Activated CD4-positive, alpha-beta T cell treated with anti-CD3 and anti-CD28 coated beads, Interleukin-2, amount 50 U/mL, for 4 hours (primary cell): ENCODE measurements around the gene TSFM.
A peak's percentile ranks its signal among the peaks of the same experiment; 100 is the strongest.

Experiments used
- DNase-seq, 2 experiments: peaks; one replicate each; pipeline ENCODE4 v3.0.0-alpha.2; 2020

TSFM gene

DNA sequence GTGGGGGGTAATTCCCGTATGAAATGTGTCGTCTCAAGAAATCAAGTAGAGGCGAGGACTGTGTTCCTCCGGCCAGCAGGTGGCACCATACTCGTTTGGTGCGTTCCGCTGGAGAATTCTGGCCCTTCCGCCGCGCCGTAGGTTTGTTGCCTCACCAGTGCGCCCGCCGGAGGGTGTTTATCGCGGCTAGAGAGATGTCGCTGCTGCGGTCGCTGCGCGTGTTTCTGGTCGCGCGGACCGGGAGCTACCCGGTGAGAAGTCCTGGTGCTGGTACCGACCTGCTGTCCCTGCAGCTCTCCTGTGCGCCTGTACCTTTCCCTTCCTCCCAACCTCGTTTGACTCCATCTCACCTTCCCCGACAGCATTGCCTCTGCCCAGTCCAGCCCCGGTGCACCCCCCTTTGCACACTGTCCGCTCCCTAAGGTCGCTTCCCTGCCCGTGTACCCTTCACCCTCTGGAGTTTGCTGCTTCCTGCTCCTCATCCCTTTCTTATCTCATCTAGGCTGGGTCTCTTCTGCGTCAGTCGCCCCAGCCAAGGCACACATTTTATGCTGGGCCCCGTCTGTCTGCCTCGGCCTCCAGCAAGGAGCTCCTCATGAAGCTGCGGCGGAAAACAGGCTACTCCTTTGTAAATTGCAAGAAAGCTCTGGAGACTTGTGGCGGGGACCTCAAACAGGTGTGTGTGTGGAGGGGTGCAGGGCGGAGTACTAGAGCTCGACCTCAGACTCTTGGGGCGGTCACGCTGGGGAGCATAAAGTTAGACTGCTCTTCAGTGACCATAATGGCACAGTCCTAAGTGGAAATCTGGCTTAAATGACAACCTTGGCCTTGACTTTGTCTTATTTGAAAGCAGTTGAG is at the start of gene TSFM:
Gene TSFM (plus strand): TSS at position 180 of the 858 bp plus-strand sequence. CDS start 15 bp downstream, at position 195.
- peak; percentile 97 to 98 for DNase-seq

DNA sequence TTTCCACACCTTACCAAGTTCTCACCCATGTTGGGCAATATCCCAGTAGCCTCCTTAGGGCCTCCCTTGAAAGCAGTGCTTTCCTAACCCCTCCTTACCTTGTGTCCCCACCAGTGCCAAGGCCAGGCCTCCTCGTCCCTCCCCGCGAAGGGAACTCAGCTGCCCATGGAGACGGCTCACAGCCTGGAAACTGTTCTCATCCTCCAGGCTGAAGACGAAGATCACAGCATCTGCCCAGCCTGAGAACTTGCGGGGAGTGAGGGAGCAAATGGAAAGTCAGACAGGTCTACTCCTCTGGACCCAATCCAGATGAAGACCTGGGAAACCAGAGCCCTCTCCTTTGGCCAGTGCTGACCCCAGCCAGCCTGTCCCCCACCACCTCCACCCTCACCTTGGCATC is 48.7 kb upstream of the TSFM start:
- no peak for DNase-seq

DNA sequence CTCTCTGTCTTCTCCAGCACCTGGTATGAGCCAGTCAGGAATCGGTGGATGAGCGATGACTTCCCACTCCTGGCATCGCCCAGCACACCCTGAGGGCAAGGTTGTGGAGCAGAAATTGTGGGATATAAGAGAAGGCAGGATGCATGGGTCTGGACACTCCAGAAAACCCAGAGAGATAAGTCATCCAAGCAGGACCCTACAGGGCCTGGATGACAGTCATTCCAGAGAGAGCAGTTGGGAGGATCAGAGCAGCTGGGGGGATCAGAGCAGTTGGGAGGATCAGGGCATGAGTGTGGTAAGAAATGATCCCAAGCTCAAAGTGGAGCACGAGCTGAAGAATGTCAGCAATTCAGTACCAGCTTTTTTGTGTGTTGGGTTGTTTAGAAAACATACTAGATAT is 48.0 kb upstream of the TSFM start:
- DNase-seq, result no peak

DNA sequence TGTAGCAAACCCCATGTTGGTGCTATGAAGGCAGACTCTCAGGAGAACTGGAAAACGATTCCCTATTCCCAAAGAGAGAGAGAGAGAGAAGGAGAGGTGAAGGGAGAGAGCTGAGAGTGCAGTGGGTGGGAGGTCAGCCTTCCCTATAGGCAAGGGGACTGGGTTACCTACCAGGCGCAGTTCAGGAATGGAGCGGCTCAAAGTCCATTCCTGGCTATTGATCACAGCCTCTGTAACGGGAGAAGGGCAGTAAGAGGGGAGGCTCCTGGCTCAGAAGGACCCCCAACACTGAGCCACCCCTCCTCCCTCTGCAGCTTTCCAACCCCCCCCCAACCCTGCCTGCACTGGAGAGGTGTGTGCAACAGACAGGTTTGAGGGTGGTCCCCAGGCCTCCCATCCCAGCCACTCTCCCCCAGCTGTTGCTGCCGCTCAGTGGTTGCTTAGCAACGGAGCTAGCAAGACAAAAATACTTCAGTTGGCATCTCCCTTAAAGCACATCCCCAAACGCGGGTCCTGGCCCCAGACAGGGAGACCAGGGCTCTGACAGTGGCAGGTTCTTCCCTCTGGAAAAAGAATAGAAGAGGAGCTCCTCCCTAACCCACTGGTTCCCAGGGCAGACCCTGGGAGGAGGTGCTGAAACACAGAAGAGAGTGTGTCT is 47.3 kb upstream of the TSFM start:
- DNase-seq, result no peak

DNA sequence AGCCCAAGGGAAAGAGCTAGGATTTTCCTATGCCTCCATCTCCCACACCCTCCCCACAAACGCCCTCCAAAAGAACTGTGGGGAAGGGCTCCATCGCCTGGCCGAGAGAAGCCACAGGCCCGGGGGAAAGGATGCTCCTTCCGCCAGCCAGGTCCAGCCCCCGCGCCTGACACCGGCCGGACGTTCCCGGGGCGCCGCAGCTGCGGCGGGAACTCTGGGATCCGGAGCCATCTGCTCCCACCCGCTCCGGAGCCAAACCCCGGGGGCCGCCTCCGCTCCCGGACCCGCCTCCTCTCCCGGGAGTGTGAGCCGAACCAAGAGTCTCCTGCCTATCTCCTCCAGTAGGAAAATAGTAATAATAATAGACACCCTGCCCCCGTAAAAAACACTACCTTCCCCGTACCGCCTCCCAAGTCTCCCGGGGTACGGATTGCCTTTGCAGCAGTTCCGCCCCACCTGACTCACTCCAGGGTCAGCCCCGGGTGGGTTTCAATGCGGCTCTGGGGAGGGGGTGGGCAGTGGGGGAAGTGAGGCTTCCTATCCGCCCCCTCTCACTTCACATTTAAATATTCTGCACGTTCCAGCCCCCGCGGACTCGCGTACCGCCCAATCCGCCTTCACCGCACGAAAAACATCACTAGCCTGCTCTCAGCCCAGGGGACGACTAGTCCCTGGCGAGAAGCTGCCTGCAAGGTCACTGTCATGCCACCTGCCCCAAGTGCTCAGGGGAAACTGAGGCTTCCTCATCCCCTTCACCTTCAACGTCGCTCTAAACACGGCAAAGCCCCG is 46.4 kb upstream of the TSFM start:
- no peak for DNase-seq

- DNase-seq, result no peak
Measured at GRCh38 chr12:57736741-57737466, 45.7 kb upstream of the TSFM start.

- no peak for DNase-seq
Measured at GRCh38 chr12:57737467-57738460, 44.8 kb upstream of the TSFM start.

GRCh38 chr12:57738661-57739237 is 43.8 kb upstream of the TSFM start, which contains the start of gene AGAP2:
Gene AGAP2, minus strand, starts transcription at chr12:57738742. Its CDS starts 496 bp downstream, at chr12:57738246.
- no peak for DNase-seq

DNA sequence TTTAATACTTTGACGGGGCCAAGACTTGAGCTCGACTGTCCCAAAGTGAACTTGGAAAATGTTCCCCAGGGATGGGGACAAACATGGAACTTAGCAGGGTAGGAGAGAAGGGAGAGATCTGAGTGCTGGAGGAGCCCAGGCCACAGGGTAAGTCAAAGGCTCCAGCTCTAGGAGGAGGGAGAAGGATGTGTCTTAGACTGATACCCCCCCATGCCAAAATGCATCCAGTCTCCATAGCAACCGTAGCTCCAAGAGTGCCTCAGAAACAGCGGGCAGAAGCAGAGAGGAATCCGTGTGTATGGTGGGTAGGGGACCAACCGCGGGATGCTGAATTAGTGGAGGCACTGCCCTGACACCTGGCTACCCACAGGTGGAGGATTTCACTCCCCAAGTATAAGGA is 43.2 kb upstream of the TSFM start:
- DNase-seq, result no peak

DNA sequence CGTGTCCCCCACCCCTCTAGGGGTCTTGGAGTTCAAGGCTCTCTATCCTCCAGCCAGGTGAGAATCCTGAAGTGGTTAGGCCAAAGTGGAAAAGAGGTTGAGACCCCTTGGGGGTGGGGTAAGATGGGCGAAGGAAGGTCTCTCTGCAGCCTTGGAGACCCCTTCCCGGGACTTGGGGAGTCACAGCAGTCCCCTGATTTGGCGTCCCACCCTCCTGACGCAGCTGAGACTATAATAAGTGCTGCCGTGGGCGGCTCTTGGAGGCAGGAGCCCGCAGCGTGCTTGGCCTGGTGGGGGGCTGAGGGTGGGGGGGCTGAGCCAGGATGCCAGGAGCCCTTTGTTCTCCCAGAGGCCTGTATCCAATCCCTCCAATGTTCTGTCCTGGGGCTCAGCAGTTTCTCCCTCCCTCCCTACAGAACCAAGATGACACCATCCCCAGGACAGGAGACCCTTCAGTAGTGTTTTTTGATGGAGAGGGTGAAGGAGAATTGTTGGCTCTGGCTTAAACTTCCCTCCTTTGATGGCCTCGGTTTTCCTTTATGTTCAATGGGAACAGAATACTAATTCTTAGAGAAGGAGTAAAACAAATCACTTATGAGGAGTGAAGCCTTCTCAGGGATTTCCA is 42.6 kb upstream of the TSFM start:
- DNase-seq, result no peak

GRCh38 chr12:57740656-57741412 is 41.8 kb upstream of the TSFM start:
- DNase-seq, result peak; percentile 61 to 66

DNA sequence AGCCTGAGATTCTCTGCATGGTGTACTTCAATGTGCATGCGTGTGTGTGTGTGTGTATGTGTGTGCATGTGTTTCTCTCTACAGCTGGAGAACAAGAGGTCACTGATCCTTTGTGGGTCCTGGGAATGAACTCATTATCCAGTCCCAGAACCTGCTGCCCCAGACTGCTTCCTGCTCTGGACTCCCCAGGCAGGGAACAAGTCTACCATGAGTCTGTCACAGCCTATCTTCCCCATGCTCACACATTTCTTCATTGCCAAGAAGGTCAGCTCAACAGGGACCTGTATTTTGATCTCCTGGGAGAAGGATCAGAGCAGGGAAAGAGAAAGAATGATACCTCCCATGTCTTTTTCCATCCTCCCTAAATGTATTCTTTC is 41.2 kb upstream of the TSFM start:
- DNase-seq, result no peak

DNA sequence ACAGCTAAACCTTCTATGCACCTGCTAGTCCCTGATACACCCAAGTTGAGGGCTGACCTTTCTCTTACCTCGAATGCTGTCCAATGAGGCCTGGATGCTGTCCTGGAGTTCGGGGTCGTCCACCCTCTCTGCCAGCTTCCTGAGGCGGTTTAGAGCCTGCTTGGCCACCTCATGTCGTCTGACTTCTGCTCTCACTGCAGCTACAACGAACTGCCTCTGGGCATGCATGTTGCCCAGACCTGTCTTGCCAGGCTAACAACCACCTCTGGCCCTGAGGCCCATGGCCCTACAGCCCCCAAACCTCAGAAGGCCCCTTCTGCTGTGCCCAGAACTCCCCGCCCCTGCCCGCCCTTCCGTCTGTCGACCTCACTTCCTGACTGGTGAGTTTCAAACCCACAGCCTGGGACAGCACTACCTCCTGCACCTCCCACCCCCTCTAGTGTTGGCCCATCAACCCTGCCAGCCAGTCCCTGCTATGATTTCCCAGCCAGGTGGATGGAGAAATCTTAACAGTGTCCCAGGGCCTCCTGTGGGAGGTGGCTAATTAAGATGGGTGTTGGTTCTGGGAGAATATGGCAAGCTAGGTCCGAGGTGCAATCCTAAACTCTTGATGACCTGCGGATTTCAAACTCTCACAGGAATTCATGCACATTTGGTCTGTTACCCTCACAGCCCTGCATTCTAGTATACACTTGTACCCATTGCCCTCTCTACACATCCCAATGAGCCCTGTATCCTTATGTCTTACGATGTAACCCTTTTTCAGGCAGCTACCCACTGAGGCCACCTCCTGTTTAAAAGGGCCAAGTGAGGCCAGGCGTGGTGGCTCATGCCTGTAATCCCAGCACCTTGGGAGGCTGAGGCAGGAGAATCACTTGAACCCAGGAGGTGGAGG is 40.5 kb upstream of the TSFM start:
- DNase-seq, result peak; percentile 71

DNA sequence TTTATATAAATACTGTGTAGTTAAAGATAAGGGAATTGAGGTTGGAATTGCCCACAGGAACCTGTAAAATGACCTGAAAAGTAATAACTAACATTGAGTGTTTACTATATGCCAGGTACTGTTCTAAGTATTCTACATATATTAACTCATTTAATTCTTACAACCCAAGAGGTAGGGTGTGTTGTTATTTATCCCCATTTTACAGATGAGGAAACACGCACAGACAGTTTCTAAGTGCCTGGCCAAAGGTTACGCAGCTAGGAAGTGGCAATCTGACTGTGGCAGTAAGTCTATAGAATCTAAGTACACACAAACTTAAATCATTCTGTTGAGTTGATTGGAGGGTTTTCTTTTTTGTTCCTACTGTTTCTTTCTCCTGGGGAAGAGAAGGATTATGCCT is 38.8 kb upstream of the TSFM start:
- no peak for DNase-seq

GRCh38 chr12:57744194-57744776 is 38.3 kb upstream of the TSFM start:
- DNase-seq, result peak; percentile 59 to 61

- DNase-seq, result peak; percentile 93 to 94
Measured at GRCh38 chr12:57744777-57745484, 37.7 kb upstream of the TSFM start, which contains the start of gene TSPAN31. Gene TSPAN31, plus strand, starts transcription at chr12:57745039. Its CDS starts 116 bp downstream, at chr12:57745155.

GRCh38 chr12:57745485-57745881 is 37.1 kb upstream of the TSFM start:
- DNase-seq, result no peak
